Putamen (tissue), 1 donor: ENCODE measurements around the gene SYNGR4.

Experiments used
- DNase-seq: peaks from one replicate; pipeline ENCODE4 v3.0.0-alpha.2; 2016; ENCODE audit warnings: low spot score

The SYNGR4 gene

GRCh38 chr19:48396016-48396823 lies 32.1 kb downstream of the SYNGR4 start:
- DNase-seq: no peak

DNA sequence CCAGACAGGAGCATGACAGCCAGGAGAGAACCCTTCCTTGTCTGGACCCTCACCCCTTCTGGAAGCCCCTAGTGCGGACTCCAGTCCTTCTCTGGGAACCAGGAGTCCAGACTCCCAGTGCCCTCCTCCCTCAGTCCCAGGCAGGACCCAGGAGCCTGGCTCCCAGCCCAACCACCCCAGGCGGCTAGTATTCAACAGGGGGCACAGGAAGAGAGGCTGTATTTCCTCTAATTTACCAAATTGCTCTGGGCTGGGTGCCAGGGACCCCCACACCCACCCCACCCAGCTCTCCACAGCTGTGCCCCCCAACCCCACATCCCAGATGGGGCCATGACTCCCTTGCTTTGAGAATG lies 32.6 kb downstream of the SYNGR4 start:
- no peak for DNase-seq

DNA sequence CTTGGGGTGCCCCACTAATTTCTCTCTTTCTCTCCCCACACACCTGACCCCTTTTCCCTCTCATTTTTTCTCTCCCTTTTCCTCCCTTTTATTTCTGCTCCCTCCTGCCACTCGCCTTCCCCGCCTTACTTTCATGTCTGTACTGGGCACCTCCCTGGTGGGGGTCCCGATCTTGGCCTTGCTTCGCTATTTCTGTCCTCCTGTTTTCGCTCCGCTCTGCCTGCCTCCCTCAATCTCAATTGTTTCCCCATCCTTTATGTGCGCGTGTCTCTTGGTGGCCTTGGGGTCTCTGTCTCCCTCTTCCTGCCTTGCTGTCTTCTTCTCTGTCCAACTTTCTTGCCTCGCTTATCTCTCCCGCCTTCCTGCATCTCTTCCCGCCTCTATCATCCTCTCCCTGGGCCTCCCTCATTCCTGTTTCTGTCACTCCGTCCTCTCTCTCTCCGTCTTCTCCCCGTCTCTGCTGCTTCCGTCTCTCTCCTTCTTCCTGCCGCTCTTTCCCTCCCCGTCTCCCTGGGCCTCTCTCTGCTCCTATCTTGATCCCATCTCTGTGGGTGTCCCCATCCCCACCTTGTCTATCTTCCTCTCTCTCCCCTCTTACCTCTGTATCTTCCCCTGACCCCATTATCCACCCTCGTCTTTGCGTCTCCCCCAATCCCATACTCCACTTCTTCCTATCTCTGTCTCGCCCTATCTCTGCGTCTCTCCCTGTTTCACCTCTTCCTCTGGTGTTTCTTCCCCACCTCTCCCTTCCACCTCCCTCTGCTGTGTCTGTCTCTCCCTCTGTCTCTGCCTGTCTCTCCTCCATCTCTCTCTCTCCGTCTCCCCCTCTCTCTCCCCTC lies 33.3 kb downstream of the SYNGR4 start:
- no peak for DNase-seq

- DNase-seq: no peak
These were observed 33.9 kb downstream of the SYNGR4 start for GRCh38 chr19:48398102-48398374.

DNA sequence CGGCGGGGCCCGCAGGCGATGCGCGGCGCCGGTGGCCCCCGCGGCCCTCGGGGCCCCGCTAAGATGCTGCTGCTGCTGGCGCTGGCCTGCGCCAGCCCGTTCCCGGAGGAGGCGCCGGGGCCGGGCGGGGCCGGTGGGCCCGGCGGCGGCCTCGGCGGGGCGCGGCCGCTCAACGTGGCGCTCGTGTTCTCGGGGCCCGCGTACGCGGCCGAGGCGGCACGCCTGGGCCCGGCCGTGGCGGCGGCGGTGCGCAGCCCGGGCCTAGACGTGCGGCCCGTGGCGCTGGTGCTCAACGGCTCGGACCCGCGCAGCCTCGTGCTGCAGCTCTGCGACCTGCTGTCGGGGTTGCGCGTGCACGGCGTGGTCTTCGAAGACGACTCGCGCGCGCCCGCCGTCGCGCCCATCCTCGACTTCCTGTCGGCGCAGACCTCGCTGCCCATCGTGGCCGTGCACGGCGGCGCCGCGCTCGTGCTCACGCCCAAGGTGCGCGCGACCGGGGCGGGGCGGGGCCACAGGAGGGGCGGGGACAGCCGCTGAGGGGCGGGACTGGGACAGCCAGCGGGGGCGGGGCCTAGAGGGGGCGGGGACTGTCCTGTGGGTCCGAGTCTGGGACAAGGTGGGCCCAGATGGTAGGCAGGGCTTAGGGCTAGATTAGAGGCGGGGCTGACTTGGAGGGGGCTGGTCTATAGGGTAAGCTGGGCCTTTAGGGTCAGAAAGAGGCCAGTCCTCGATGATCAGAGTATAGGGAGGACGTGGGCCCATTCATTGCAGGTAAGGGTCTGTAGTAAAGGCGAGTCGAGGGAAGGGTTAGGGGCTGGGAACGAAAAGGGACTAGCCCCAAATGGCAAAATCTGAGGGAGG lies 34.4 kb downstream of the SYNGR4 start:
- no peak for DNase-seq

DNA sequence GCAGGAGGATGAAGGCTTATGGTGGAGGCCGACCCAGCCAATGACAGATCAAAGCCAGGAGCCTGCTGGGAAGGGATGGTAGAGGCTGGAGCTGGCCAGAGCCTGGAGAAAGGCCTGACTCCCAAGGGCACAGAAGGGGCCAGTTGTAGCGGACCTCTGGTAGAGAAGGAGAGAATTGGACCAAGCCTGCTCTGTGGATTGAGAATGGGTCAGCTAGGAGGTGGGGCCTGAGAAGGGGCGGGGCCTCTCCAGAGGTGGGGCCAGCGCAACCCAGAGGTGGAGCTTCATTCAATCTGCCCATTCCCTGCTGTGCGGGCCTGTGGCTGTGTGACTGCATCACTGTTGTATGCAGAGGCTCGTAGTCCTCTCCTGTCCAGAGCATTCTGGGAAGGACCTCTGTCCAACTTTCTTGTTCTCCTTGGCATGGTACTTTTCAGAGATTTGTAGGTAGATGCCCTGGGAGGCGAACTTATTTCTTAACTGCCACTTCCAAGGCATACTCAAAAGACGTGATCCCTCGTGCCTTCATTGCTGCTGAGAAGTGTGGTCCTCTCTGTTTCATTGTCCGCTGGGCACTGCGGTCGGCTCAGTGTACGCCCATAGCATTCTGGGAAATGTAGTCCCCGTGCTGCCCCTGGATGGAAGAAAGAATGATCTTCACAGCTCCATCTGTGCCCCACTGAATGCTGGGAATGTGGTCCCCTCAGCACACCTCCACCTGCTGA lies 36.0 kb downstream of the SYNGR4 start:
- DNase-seq: no peak

- DNase-seq: no peak
These were observed 37.1 kb downstream of the SYNGR4 start for GRCh38 chr19:48401287-48401686.

DNA sequence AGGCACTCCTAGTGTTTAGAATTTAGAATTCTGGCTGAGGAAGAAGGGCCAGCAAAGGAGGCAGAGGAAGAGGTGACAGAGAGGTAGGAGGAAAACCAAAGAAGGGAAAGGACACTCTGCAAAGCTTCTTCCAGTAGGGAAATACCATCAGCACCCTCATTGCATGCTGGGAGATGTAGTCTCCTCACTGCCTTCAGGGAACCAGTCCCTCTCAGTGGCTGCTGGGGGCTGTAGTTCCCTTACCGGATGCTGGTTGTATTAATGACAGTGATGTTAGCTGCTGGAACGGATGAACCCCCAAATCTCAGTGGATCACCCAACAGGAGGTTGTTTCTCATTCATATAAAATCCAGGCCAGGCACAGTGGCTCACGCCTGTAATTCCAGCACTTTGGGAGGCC lies 39.4 kb downstream of the SYNGR4 start:
- DNase-seq: no peak

DNA sequence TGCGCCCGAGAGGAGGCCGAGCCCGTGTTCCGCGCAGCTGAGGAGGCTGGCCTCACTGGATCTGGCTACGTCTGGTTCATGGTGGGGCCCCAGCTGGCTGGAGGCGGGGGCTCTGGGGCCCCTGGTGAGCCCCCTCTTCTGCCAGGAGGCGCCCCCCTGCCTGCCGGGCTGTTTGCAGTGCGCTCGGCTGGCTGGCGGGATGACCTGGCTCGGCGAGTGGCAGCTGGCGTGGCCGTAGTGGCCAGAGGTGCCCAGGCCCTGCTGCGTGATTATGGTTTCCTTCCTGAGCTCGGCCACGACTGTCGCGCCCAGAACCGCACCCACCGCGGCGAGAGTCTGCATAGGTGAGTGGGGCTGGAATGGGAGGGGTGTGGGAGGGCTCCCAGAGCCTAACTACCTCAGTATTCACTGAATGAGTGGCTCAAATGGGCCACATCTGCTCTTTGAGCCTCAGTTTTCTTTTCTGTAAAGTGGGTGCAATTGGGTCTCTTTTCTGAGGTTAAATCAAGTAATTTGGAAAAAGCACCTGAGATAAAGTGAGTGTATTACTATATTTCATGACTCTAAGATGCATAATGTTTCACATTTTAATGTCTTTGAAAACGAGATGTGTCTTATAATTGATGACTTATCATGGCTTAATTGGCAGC lies 41.0 kb downstream of the SYNGR4 start:
- DNase-seq: no peak

- DNase-seq: no peak
These were observed 41.7 kb downstream of the SYNGR4 start for GRCh38 chr19:48405850-48406249.

DNA sequence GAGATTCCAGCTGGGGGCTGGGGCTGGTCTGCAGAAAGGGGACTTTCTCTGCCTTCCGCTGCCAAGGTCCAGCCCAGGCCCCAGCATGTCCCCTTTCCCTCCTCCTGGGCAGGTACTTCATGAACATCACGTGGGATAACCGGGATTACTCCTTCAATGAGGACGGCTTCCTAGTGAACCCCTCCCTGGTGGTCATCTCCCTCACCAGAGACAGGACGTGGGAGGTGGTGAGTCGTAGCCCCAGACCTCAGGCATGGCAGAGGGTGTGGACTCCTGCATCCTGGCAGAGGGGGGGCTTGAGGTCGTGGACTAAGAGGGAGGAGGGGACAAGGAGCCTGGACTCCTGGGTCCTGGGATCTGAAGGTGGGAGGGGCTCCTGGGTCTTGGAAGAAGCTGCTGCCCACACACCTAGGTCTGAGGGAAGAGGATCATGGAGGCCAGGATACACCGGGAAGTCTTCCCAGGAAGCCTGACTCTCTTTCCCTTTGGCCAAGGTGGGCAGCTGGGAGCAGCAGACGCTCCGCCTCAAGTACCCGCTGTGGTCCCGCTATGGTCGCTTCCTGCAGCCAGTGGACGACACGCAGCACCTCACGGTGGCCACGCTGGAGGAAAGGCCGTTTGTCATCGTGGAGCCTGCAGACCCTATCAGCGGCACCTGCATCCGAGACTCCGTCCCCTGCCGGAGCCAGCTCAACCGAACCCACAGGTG lies 49.9 kb downstream of the SYNGR4 start:
- no peak for DNase-seq

DNA sequence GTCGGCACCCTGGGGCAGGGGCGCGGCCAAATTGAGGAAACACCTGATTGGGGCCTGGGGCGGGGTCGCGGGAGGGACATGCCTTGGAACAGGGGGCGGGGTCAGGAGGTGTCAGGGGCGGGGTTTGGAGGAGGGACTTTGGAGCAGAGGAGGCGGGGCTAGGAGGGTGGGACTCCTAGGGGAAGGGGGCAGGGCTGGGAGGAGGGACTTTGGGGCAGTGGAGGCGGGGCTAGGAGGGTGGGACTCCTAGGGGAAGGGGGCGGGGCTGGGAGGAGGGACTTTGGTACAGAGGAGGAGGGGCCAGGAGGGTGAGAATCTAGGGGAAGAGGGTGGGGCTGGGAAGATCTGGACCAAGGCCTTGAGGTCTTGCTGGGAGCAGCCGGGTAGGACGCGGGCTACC lies 51.2 kb downstream of the SYNGR4 start:
- peak; percentile 20 for DNase-seq

- DNase-seq: no peak
These were observed 51.6 kb downstream of the SYNGR4 start for GRCh38 chr19:48415806-48416221.

- no peak for DNase-seq
These were observed 53.3 kb downstream of the SYNGR4 start for GRCh38 chr19:48417421-48417820.

DNA sequence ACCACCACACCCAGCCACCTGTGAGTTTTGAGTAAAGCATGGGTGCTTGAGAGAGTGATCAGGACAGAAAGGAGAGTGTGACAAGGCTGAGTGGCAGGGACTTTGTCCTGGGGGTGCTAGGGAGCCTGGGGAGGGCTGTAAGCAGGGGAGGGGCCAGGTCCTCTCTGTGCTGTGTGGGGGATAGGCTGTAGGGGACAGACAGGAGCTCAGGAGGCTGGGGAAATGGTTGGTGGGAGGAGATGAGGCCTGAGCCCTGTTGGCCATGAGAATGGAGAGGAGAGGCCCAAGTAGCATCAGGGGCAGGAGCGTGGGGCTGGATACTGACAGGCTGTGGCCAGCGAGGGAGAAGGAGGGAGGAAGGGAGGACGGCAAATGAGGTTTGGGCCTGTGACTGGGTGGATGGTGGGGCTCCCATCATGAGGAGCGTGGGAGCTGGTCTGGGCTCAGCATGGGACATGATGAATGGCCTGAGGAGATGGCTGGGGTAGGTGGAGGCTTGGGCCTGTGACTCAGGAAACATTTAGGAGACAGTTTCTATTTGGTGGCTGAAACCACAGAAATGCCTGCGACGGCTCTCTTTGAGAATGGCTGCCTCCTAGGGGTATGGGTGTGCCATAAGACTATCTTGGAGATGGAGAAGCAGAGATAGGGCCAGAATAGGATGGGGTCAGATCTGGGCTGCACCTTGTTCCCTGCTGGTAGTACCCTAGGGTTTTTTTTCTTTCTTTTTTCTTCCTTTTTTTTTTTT lies 54.3 kb downstream of the SYNGR4 start:
- DNase-seq: no peak

DNA sequence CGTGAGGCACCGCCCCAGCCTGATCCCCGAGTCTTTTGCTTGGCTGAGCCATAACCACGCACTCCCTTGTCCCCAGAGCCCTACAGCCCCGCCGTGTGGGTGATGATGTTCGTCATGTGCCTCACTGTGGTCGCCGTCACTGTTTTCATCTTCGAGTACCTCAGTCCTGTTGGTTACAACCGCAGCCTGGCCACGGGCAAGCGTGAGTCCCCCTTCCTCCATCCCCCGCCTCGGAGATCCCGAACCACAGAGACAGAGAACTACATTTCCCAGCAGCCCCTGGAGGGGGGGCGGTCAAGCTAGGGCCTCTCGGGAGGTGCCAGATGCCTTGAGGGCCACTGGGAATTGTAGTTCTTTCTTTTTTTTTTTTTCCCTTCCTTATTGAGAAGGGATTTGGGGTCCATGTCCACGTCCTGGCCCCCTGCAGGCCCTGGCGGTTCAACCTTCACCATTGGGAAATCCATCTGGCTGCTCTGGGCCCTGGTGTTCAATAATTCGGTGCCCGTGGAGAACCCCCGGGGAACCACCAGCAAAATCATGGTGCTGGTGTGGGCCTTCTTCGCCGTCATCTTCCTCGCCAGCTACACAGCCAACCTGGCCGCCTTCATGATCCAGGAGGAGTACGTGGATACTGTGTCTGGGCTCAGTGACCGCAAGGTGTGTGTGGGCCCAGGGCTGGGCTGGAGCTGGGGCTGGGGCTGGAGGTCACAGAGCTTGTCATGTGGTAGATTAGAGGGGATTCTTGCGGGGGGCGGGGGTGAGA lies 55.2 kb downstream of the SYNGR4 start:
- peak; percentile 46 for DNase-seq

DNA sequence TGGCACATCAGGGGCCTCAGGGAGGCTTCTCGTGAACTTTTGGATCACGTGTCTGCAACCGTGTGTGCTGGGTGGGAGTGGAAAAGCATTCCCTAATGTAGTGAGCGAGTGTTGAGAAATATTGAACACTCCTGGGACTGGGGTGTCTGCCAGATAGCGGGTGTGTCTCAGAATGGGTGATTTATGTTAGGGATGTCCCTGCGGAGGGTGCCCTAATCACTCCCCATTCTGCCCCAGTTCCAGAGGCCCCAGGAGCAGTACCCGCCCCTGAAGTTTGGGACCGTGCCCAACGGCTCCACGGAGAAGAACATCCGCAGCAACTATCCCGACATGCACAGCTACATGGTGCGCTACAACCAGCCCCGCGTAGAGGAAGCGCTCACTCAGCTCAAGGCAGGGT lies 57.4 kb downstream of the SYNGR4 start:
- no peak for DNase-seq

DNA sequence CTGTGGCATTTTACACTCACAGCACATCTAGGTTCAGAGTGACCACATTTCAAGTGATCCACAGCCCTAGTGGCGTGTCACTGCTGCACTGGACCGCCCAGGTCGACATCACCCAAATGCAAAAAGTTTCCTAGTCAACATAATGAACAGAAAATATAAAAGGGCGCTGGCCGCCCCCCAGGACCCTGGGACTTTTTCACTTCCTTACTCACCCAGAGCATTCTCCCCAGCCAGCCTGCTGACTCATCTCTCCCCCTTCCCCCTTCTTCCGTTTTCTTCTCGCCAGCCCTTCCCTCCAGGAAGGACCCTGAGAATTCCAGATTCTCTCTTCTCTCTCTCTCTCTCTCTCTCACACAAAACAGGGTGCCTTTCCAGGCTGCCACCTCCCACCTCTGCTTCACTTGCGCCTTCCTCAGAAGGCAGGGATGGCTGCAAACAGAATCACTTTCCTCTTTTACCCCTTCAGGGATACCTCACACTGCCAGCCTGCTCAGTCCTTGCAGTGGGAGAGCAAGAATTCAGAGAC lies 60.6 kb downstream of the SYNGR4 start:
- no peak for DNase-seq
